Ureter (tissue), 1 donor: ENCODE measurements around the gene TENM3. TPM values are rescaled to one million over a fixed set of nuclear protein-coding genes. Genes with fewer than 3 reads are reported as not detected.
"Not testable (repeated sequence)": the region's sequence is repeated elsewhere in the genome, so short reads cannot be mapped to it uniquely, and the experiment has no call there.

Experiments
- DNase-seq: peaks from one replicate; pipeline ENCODE4 v3.0.0-alpha.2; 2020; ENCODE audit warnings: low spot score
- total RNA-seq: library from RNA; stranded (reverse); gene quantifications from one replicate; pipeline ENCODE4 v1.2.4, GENCODE V29; 2023
- donor health status: DM: yes; HTN: yes; CAD: no.

The TENM3 gene
- total RNA-seq, 1 donor from 2014 or later = 0.96 TPM

DNA sequence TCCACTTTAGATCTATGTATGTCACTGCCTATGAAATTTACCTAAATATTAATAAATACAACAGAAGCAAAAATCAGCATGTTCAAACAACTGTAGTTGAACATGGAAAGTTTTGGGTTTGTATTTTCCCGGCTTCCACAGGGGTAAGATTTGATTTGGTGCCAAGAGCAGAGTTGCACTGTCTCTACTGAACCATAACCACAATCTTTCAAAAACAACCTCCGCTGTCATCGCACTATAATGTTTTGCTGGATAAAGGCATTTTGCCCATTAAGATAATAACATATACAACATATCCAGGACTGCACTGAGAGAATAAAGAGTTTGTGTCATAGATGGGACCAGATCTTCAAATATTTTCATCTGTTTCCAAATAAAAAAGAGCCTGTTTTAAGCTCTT lies 94.9 kb downstream of the TENM3 start:
- no peak for DNase-seq

DNA sequence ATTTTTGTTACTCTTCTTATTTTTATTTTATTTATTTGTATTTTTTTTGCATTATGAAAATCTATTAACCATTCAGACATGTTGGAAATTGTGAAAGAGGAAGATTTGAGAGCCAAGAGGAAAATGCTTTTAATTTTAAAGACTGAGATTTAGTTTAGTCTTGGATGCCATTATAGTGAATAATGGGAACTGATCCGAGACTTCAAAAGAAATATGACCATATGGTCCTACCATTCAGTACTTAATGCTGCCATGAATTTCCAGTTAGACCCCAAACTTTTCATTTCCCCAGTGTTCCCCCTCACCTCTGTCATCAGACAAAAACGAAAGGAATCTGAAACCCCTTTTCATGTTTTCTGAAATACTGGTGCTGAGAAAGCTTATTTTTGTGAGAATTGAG lies 95.5 kb downstream of the TENM3 start:
- DNase-seq = no peak

DNA sequence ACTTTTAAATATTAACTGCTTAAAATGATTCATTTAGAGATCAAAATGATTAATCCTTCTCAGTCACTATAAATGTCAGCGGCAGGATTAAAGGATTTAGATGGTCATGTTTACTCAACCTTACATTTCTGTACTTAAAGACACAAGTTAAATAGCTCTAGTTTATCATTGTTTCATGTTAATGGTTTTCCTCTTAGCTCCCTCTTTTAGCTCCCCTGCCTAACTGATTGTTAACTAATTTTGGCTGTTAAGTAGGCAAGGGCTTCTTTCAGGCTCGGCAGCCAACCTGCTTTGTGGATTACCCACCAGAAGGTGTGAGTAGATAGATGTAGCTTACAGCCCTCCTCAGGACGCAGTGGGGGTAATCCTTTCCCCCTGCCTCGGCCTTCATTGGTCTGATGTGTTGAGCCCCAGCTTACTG lies 96.0 kb downstream of the TENM3 start:
- DNase-seq = no peak

DNA sequence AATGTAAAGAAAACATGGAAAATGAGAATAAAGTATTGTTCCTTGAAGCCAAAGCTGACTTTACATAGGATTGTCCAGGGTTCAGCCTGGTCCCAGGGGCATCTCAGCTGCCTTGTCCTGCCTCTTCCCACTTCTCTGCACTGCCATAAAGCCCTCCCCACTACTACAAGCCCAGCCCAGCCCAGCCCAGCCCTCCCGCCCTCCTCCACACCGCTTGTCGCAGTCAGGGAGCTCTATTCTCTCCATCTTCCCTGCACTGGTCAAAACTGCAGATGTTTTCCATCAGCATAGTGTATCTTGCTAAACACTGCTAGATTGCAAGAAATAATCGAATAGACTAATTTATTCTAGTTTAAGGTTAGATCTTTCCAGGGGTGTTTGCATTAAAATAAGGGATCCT lies 100.3 kb downstream of the TENM3 start:
- DNase-seq = no peak

DNA sequence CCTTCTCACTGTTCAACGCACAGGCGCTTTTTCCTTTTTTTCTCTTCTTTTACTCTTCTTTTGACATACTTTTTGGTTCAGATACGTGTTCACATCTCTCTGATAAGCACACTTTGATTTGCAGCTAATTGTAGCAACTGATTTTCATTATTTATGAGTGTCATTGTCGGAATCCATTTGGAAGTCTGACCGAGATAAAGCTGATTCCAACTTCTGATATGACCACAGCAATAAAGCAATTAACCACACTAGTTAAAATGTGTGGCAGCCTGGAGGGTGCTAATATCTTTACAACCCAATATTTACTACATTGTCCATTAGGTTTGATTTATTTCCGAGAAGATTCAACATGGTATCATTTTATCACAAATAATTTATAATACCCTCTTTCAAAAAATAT lies 101.8 kb downstream of the TENM3 start:
- DNase-seq = no peak

DNA sequence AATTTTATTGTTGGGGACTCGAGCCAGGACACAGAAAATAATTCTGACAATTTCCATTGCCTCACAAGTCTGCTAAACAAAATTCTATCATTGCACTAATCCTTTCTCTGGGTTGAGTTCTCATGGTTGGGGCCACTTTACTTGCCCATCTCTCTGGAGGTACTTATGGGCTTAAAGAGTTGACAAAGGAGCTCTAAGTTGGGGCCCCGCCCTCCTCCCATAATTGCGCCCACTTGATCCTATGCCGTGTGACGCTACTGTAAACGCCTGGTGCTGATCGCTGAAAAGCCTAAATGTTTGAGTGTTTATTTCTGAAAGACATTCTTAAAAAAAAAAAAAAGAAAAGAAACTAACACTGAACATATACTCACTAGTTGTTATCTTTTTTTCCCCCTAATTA lies 103.0 kb downstream of the TENM3 start:
- DNase-seq = no peak

DNA sequence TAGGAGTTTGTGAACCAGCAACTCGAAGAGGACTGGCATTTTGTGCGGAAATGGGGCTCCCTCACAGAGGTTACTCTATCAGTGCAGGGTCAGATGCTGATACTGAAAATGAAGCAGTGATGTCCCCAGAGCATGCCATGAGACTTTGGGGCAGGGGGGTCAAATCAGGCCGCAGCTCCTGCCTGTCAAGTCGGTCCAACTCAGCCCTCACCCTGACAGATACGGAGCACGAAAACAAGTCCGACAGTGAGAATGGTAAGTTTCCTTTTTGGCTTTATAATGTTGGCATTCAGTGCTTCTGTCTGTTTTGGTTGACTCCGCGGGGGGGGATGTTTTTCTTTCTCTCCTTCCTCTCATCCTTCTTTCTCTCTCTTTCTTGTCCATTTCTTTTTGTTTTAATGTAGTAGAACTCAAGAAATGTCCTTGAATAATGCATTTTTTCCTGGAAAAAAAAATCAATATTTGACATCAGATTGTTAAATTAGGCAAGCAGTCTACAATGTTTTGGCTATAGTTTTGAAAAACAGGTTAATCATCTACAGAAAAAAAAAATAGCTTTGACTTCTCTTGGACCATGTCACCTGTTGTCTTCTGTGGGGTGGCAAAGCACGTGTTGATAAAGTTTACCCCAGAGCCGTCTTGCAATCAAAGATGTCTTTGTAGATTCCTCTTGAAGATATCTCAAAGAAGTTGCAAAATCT lies 103.6 kb downstream of the TENM3 start:
- no peak for DNase-seq

DNA sequence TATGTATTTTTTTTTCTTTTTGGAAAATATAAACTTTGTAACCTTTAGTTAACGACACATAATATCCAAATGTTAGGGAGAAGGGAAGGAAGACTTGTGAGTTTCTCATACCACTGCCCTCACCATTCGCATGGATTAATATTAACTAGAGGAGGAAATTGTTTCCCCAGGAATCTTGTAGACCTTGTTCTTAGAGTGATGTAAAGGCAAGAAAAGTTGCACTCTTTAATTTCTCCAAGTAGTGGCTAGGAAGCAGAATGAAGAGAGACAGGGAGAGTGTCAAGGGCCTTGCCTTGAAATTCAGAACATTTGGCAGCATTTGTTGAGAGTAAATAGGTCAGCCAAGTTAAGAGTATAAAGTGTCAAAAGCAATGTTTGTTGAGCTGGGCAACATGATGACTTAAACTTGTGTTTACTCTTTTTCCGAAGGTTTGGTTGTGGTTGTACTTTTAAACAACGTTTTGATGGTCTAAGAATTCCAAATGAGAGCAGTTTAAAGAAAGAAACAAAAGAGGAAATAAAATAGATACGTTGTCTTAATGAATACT lies 105.7 kb downstream of the TENM3 start:
- no peak for DNase-seq

DNA sequence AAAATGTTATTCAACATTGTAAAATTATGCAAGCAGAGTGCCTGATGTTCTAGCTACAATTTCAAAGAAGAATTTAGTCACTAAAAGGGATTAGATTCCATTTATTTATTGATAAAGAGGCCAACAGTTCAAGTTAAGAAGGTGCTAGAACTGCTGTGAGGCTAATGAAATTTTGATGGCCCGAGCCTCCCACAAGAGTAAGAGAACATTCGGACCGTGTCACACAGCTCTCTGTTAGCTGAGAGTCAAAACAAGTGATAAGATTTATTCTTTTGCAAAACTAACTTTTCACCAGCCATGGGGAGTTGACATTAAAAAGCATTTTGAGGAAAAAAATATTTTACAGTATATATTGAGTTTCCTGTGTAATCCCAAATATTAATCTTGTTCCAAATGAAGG lies 106.8 kb downstream of the TENM3 start:
- no peak for DNase-seq

DNA sequence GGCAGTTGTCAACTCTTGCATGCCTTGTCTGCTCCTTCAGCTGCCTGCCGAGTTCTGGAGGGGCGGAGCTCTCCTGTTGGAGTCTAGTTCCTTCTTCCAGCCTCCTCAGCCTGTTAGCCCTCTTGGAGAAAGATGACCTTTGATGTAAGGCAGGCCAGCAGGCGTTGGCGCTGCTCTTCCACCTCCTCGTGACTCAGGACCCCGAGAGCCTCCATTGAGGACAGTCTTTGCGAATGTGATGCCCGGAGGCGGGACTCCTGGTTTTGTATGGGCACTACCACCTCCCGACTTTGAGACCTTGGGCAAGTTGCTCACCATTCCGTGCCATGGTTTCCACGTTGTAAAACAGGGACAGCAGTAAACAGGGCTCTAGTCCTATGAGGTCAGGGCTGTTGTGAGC lies 108.3 kb downstream of the TENM3 start:
- no peak for DNase-seq

DNA sequence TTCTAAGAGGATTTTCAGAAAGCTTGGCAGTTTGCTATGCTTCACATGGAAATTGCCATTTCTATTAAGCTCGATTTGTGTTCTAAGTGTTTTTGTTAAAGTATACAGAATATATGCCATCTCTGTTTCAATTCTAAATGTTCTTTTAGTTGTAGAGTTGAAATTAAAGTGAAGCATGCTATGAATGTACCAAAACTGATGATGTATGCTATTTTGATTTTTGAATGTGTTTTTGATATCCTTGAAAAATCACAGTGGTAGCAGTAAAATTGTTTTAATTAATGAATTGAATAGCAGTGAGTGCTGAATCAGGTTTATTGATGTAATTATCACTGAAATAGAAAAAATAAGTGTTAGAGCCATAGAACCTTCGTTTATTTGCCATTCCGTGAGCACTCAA lies 110.9 kb downstream of the TENM3 start:
- DNase-seq = no peak

DNA sequence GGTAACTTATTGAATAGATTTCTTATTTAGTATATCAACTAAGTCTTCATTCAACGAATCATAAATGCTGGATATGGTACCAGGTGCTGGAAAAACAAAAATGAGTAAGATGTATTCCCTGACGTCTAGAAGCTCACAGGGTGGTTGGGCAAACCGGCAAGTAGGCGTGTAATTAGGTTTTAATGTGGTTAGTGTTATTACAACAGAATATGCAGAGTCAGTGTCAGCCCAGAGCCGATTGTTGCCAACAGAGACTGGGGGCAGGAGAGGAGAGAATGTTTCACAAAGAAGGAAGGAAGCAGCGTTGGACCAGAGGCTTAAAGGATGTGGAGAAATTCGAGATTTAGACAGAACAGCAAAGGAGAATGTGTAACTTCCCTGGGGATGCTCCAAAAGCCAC lies 111.7 kb downstream of the TENM3 start:
- no peak for DNase-seq

DNA sequence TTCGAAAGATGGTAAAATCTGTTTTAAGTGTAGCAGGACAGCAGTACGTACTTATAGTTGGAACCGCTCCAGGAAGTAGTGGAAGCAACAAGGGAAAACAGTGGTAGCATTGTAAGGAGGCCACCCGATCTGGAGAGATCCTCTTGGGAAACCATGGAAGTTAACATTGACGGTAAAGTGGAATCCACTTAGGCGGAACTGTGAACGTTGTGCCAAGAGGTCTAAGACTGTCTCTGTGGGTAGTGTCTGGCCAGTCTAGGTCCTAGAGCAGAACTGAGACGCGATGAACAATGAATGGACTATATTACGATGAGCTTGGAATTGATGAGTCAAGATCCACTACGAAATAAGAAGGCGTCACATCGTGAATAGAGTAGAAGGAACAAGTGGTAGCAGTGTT lies 124.0 kb downstream of the TENM3 start:
- DNase-seq = no peak

DNA sequence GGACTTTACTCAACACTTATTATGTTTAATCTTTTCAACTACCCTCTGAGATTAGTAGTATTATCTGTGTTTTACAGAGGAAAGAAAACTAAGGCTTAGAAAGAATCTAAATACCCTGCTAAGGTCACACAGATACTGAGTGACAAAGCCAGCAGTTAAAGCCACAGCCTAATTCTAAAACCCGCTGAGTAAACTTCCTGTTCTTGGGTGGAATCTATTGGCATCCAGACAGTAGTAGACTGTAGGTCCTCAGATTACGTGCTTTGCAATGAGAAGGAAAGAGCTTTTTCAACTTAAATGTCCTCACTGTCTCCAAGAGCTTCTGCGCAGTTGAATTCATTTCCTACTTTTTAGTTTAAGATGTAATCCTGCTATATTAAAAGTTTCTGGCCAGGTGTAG lies 126.0 kb downstream of the TENM3 start:
- no peak for DNase-seq

DNA sequence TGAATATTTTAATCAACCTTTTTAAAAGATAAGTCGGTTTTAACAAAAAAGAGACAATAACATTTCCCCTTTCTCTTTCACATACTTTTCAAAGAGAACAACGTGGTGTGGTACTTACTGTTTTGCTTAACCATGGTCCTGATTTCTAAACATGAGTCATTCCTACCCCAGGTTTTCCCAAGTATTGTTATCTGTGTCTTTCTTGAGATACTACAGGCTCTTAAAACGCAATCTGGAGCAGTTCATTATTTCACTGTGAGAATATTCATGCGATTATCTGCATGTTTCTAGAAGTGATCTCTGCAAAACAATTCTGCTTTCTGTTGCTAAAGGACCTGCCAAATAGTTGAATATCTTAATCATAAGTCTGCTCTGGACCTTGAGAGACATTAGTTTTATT lies 127.3 kb downstream of the TENM3 start:
- DNase-seq = no peak

DNA sequence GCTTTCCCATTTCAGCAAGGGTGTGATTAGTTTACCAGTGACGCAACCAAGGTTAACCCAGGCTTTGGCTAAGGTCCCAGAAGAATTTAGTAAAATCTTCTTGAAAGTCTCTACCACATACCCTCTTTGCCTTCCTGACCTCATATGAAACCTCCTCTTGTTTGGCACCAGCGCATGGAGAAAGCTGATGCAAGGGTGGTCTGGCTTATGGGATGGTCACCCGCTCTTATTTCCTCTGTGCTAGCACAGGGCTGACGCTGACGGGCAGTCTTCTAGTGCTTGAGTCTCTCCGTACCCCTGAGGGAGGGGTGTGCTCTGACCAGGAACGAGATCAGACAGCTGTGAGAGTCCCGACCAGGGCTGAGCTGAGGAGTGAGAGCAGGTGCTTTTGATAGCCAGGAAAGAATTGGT lies 137.6 kb downstream of the TENM3 start:
- no peak for DNase-seq

DNA sequence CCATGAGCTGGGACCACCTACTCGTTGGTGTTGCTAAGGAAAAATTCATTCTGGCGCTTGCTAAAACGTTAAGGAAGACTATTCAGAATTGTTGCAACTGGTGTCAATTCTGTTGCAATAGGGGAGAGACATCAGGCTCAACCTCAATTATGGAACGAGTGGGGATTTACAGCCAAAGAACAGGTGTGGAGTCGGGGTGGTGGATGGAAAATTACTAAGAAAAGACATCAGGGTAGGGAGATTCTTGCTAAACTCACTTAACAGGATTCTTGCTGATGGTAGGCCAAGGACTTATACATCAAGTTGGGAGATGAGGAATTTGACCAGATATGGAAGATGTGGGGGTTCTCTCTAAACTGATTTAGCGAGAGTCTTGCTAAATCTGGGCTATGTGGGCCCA lies 139.7 kb downstream of the TENM3 start:
- DNase-seq = no peak

DNA sequence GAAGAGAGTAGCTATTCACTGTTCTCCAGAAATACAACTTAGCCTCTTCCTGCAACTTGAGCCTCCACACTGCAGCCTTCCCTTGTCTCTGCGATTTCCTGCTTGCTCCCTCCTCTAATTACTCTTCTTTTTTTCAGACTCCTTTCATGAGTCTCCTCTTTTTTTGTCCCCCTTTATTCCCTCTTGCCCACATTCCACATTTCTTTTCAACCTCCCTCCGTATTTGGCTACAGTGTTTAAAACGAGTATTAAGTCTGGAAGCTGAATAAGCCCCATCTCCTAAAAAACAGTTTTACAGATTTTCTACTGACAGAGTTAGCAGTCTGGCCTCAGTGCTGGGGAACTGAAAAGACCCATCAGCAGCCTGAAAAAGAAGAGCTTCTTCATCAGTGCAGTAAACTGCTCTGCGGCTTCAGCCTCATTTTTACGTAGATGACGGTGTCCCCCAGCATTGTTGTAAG lies 141.5 kb downstream of the TENM3 start:
- no peak for DNase-seq

DNA sequence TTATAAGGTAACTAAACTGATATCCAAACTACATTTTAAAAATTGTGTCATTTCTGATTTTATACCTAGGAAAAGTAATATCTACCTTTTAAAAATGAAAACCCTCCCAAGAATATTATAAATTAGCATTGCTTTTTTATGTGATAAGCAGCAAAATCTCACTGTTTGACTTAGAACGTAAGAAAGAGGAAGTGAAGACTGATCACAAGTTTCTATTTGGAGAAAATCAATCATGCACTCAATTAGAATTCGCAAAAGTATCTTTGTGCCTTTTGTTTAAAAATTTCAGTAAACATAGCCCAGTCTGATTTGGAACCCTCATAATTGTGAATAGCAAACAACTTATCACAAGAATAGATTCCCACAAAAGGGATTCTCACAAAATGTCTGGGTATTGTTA lies 142.7 kb downstream of the TENM3 start:
- DNase-seq = no peak

DNA sequence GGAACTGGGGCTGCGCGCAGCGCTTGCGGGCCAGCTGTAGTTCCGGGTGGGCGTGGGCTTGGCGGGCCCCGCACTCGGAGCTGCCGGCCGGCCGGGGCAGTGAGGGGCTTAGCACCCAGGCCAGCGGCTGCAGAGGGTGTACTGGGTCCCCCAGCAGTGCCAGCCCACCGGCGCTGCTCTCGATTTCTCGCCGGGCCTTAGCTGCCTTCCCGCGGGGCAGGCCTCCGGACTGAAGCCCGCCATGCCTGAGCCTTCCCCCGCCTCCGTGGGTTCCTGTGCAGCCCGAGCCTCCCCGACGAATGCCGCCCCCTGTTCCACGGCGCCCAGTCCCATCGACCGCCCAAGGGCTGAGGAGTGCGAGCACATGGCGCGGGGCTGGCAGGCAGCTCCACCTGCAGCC lies 143.4 kb downstream of the TENM3 start:
- not testable (repeated sequence) for DNase-seq

DNA sequence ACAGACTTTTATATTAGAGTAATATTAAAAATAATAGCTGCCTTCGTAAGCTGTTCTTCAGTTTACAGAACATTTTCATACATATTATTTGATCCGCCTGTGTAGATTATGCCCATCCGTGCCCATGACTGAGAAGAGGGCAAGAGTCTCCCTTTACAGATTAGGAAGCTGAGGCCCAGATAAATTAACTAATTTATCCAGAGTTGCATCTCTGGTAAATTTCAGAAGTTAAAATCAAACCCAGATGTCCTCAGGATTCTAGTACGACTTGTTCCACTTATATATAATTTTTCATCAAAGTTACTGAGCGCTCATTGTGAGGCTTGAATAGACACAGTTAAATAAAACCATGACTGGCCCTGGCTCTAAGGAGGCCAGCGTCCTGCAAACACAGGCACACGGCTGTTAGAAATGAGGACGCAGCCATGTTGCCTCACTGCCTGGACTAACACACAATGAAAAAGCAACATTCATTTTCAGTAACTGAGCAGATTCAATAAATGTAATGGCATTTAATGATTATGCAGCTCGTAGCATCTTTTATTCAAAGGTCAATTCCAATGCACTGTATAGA lies 148.0 kb downstream of the TENM3 start:
- DNase-seq = no peak

DNA sequence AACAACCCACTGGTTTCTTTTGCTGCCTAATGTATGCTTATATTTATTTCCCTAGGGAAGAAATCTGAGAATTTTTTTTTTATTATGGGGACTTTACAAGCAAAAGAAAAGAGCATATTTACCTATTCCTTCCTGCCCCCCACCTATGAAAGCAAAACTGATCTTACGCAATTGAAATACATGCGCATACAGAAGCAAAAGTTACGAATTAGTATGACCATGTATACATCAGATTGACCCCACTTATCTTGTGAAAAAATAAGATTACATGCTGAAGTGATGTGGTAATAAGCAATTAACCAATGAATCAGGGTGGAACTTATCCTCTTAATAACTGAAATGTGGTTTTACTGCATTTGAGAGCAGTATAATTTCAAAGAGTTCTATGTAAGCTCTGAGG lies 151.0 kb downstream of the TENM3 start:
- DNase-seq = no peak

DNA sequence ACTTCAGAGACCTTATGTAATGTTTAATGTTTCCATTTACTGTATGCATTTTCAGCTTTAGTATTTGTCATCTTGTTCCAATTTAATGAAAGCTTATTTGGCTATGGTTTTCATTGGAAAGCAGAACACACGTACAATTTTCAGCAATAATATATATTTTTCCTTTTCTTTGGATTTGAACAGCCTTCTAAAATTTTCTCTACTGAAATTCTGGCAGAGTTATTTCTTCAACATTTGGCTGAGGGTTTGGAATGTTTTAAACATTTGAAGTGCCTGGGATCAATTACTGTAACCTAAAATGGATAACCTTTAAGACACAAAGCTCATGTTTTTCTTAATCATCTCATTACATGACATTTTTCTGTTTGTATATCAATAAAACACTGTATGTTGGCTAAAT lies 156.9 kb downstream of the TENM3 start:
- DNase-seq = no peak

DNA sequence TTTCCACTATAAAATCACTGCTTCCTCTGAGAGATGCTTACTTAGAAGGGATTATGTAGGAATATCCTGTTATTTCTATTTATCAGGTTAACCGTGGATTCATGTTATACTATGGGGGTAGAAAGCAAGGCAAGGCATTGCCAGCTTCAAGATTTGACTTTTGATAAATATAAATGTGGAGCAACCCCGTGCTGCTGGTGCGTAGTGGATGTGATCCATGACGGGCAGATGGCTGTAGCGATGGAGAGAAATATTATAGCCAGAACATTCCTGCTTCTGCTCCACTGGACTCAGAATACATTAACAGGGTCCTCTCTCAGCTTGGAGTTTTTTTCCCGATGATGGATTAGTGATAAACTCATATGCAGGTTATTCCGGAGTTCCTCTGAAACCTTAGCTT lies 157.6 kb downstream of the TENM3 start:
- DNase-seq = no peak
